Bronchial epithelial cell (primary cell): ENCODE measurements around the gene PRKAG1. TPM values are rescaled to one million over a fixed set of nuclear protein-coding genes. Genes with fewer than 3 reads are reported as not detected.
A peak's percentile ranks its signal among the peaks of the same experiment; 100 is the strongest.

Experiments used
- DNase-seq: peaks from one replicate; pipeline ENCODE4 v3.0.0-alpha.2; 2010; ENCODE audit warnings: low read depth
- FAIRE-seq: peaks from 2 replicates; lab custom pipeline; 2011; peaks lifted over from hg19 to GRCh38; lab: Jason Lieb, UNC
- H3K27me3 ChIP-seq: 2 replicates; pipeline ENCODE4 v1.5.1; 2011; ENCODE audit warnings: low read length; ENCODE audit not compliant: control insufficient read depth, insufficient read depth
- H3K36me3 ChIP-seq: 2 replicates; pipeline ENCODE4 v1.5.1; 2011; ENCODE audit warnings: low read length; ENCODE audit not compliant: control insufficient read depth, insufficient read depth
- H3K4me3 ChIP-seq: 2 replicates; pipeline ENCODE4 v1.5.1; 2011; ENCODE audit warnings: mild to moderate bottlenecking, low read depth, low read length, control low read depth
- total RNA-seq: library from RNA; depleted of rRNA; stranded (reverse); fragments of >200 nt; gene quantifications from 2 replicates; pipeline ENCODE4 v1.2.1, GENCODE V29; 2014
- TF ChIP-seq, protein P1 (sequence below): IDR thresholded peaks from 2 replicates; pipeline ENCODE4 v1.5.1; 2011; ENCODE audit warnings: mild to moderate bottlenecking, moderate library complexity, low read length, control low read depth, inconsistent platforms; ENCODE audit not compliant: insufficient read depth, severe bottlenecking

The PRKAG1 gene
- total RNA-seq, 1 donor from 2014 or later: 93.7 TPM

- no peak overlapping the region for H3K4me3 ChIP-seq
- FAIRE-seq (no peak), DNase-seq (no peak)
- H3K36me3 ChIP-seq: no peaks in the 10 kb centered on the region
- TF ChIP-seq, protein P1, sequence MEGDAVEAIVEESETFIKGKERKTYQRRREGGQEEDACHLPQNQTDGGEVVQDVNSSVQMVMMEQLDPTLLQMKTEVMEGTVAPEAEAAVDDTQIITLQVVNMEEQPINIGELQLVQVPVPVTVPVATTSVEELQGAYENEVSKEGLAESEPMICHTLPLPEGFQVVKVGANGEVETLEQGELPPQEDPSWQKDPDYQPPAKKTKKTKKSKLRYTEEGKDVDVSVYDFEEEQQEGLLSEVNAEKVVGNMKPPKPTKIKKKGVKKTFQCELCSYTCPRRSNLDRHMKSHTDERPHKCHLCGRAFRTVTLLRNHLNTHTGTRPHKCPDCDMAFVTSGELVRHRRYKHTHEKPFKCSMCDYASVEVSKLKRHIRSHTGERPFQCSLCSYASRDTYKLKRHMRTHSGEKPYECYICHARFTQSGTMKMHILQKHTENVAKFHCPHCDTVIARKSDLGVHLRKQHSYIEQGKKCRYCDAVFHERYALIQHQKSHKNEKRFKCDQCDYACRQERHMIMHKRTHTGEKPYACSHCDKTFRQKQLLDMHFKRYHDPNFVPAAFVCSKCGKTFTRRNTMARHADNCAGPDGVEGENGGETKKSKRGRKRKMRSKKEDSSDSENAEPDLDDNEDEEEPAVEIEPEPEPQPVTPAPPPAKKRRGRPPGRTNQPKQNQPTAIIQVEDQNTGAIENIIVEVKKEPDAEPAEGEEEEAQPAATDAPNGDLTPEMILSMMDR: no peak
- peaks cover 73% of the 10 kb centered on the region for H3K27me3 ChIP-seq
These were observed 36.8 kb downstream of the PRKAG1 start for GRCh38 chr12:48981757-48982157.

DNA sequence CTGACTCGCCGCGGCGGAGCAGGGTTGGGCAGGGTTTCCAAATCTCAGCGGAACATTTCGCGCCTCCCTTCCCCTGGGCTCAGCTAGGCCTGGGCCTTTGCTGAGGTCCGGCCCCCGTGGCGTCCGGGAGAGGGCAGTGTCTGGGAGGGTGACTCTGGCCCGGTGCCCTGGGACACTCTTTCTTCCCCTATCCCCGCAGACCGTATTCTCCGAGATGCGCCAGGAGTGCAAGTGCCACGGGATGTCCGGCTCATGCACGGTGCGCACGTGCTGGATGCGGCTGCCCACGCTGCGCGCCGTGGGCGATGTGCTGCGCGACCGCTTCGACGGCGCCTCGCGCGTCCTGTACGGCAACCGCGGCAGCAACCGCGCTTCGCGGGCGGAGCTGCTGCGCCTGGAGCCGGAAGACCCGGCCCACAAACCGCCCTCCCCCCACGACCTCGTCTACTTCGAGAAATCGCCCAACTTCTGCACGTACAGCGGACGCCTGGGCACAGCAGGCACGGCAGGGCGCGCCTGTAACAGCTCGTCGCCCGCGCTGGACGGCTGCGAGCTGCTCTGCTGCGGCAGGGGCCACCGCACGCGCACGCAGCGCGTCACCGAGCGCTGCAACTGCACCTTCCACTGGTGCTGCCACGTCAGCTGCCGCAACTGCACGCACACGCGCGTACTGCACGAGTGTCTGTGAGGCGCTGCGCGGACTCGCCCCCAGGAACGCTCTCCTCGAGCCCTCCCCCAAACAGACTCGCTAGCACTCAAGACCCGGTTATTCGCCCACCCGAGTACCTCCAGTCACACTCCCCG is 37.4 kb downstream of the PRKAG1 start:
- TF ChIP-seq, protein P1: peak; percentile 2
- DNase-seq (no peak), FAIRE-seq (no peak)
- peaks cover 73% of the 10 kb centered on the region for H3K27me3 ChIP-seq
- no peaks in the 10 kb centered on the region for H3K36me3 ChIP-seq
- no peak overlapping the region for H3K4me3 ChIP-seq

DNA sequence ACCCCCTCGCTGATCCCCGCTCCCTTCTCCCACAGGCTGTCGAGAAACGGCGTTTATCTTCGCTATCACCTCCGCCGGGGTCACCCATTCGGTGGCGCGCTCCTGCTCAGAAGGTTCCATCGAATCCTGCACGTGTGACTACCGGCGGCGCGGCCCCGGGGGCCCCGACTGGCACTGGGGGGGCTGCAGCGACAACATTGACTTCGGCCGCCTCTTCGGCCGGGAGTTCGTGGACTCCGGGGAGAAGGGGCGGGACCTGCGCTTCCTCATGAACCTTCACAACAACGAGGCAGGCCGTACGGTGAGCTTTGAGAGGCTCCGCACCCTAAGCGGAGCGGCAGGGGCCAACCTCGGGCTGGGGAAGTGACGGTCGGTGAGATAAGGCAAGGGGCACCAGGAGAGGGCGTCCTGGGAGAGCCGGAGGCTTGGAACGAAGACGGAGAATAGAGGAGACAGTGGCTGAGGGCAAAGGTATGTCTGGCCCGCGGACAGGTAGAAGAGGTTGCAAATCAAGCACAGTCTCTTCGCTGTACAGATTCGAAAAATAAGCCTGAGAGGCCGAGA is 38.1 kb downstream of the PRKAG1 start:
- H3K36me3 ChIP-seq: no peaks in the 10 kb centered on the region
- TF ChIP-seq, protein P1: peak; percentile 24
- no peak for DNase-seq
- FAIRE-seq: no peak
- no peak overlapping the region for H3K4me3 ChIP-seq
- H3K27me3 ChIP-seq: peaks cover 69% of the 10 kb centered on the region

DNA sequence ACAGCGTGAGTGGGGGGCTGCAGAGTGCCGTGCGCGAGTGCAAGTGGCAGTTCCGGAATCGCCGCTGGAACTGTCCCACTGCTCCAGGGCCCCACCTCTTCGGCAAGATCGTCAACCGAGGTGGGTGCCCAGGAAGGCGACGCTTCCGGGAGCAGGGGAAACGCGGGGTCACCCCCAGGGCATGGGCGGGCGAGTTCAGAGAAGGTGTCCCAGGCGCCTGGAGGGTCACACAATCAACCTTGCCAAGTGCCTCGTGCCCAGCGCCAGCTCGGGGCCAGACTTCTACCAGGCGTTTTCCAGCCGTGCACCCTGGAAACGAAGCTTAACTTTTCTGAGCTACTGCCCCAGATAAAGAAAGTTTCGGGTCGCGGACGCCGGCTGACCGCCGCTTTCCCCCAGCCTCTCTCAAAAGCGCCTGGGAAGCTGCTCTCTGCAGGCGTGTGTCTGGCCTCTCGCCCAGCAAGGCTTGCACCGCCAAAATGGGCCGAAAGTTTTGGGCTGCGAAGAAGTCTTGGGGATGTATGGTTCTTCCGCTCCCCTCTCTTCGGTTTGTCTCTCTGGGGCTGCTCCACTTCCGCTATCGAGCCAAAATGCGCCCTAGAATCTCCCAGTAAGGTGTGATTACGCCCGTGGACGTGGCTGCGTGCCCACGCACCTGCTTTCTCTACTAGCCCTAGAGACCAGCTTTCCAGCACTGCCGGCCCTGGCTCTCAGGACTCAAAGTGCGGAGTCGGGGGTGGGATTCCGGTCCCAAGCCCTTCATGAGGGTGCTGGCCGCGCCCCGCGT is 38.8 kb downstream of the PRKAG1 start:
- FAIRE-seq (no peak), DNase-seq (no peak)
- Histone ChIP-seq H3K27me3 (peaks cover 63% of the 10 kb centered on the region), H3K36me3 (no peaks in the 10 kb centered on the region), H3K4me3 (no peak overlapping the region)
- TF ChIP-seq, protein P1: no peak

- peaks cover 60% of the 10 kb centered on the region for H3K27me3 ChIP-seq
These were observed 39.6 kb downstream of the PRKAG1 start for GRCh38 chr12:48978741-48979601.

More at GRCh38 chr12:48978741-48979601, 39.6 kb downstream of the PRKAG1 start:
- H3K36me3 ChIP-seq: no peaks in the 10 kb centered on the region
- no peak for DNase-seq
- H3K4me3 ChIP-seq: no peak overlapping the region
- TF ChIP-seq, protein P1: no peak
- no peak for FAIRE-seq
